Kidney (tissue), 14 donors: ENCODE measurements around the gene PTPRG. TPM values are rescaled to one million over a fixed set of nuclear protein-coding genes. Genes with fewer than 3 reads are reported as not detected.

Experiments used
- DNase-seq, 5 donors: peaks; one replicate each; pipeline ENCODE4 v3.0.0-alpha.2; 2013 to 2020
- FAIRE-seq: peaks from 2 replicates; lab custom pipeline; 2012; peaks lifted over from hg19 to GRCh38; lab: Jason Lieb, UNC
- H3K27ac ChIP-seq, 2 donors: one replicate each; pipeline ENCODE4 v1.7.0; 2013; ENCODE audit warnings: low read depth in 2 of 2, low read length in 2 of 2, inconsistent platforms in 1 of 2
- H3K27me3 ChIP-seq: one replicate; pipeline ENCODE4 v1.7.1; 2013; ENCODE audit warnings: low read length, inconsistent platforms; ENCODE audit not compliant: control insufficient read depth, insufficient read depth
- H3K36me3 ChIP-seq, 3 donors: one replicate each; pipeline versions ENCODE4 v1.7.0 to v1.7.1; 2013; ENCODE audit warnings: low read length in 3 of 3, control low read depth in 1 of 3, inconsistent platforms in 1 of 3; ENCODE audit not compliant: insufficient read depth in 3 of 3, control insufficient read depth in 2 of 3
- H3K4me1 ChIP-seq, 3 donors: one replicate each; pipeline versions ENCODE4 v1.7.0 to v1.7.1; 2013; ENCODE audit warnings: low read length in 3 of 3, inconsistent platforms in 1 of 3, low read depth in 1 of 3; ENCODE audit not compliant: control insufficient read depth in 2 of 3, insufficient read depth in 2 of 3
- H3K4me3 ChIP-seq, 3 donors: one replicate each; pipeline versions ENCODE4 v1.7.0 to v1.8.1; 2013; ENCODE audit warnings: low read length in 3 of 3, control low read depth in 1 of 3, inconsistent platforms in 1 of 3
- H3K9ac ChIP-seq, 3 donors: one replicate each; pipeline versions ENCODE4 v1.7.0 to v1.7.1; 2013; ENCODE audit warnings: low read length in 3 of 3, control low read depth in 1 of 3, inconsistent platforms in 1 of 3
- H3K9me3 ChIP-seq, 3 donors: one replicate each; pipeline versions ENCODE4 v1.7.0 to v1.7.1; 2013; ENCODE audit warnings: low read length in 3 of 3, control low read depth in 1 of 3, inconsistent platforms in 1 of 3; ENCODE audit not compliant: control insufficient read depth in 2 of 3, insufficient read depth in 1 of 3
- CTCF ChIP-seq: IDR thresholded peaks from 3 replicates; pipeline ENCODE4 v1.5.1; 2012; ENCODE audit warnings: mild to moderate bottlenecking, moderate library complexity, borderline replicate concordance; ENCODE audit not compliant: insufficient read depth; ENCODE audit errors: extremely low read depth
- intact Hi-C: fragments of 100-400 bp; cut with DNase I; formaldehyde crosslinking; loops from one replicate; pipeline ENCODE4 v1.11.1; 2022
- polyA plus RNA-seq: library from polyadenylated mRNA; stranded (reverse); fragments of 350-450 nt; fragmentation: Illumina TruSeq; extraction: RNeasy Lipid Tissue Mini Kit (QIAGEN cat#74804); gene quantifications from one replicate; pipeline ENCODE4 v1.2.3, GENCODE V29; 2014; ENCODE audit warnings: low read depth, low replicate concordance; ENCODE audit not compliant: insufficient read depth
- total RNA-seq: library from RNA; stranded (reverse); fragmentation: NEBNext Ultra II Directional; extraction: Animal tissue kit (Norgen Biotek cat#: 25700); gene quantifications from one replicate; pipeline ENCODE4 v1.2.1, GENCODE V29; 2021
- donor health status: control.
- donor health status: control.
- donor health status: control.
- donor health status: control.
- donor health status: control.
- donor health status: DM: yes; HTN: yes; CAD: no.
- donor health status: Normal renal cell carcinoma (clear cell type).

PTPRG gene
- total and polyA plus RNA-seq, 2 donors from 2014 or later: 9.2 to 154 TPM

GRCh38 chr3:61665987-61666386 is 104.6 kb downstream of the PTPRG start:
- no peaks in the 10 kb centered on the region for H3K36me3 ChIP-seq
- no peak for DNase-seq
- H3K9me3 ChIP-seq: no peaks in the 10 kb centered on the region
- H3K4me1 ChIP-seq: peaks cover 0 to 3% (median 0%) of the 10 kb centered on the region in 3 donors
- no peak overlapping the region for H3K27ac ChIP-seq
- FAIRE-seq: no peak
- H3K4me3 ChIP-seq: no peak overlapping the region
- intact Hi-C loops: no loop called here
- H3K27me3 ChIP-seq: no peaks in the 10 kb centered on the region
- no peak overlapping the region for H3K9ac ChIP-seq
- TF ChIP-seq CTCF: no peak

- H3K27ac ChIP-seq: no peak overlapping the region
- H3K4me1 ChIP-seq: peaks cover 0 to 3% (median 0%) of the 10 kb centered on the region in 3 donors
- no peak for TF ChIP-seq CTCF
- DNase-seq (no peak), FAIRE-seq (no peak)
- no peaks in the 10 kb centered on the region for H3K27me3 ChIP-seq
- no peaks in the 10 kb centered on the region for H3K36me3 ChIP-seq
- intact Hi-C loops: no loop called here
- H3K9me3 ChIP-seq: no peaks in the 10 kb centered on the region
- no peak overlapping the region for H3K4me3 ChIP-seq
- H3K9ac ChIP-seq: no peak overlapping the region
Measured at GRCh38 chr3:61666615-61667330, 105.4 kb downstream of the PTPRG start.

GRCh38 chr3:61667383-61667782 is 106.0 kb downstream of the PTPRG start:
- Histone ChIP-seq H3K9ac (no peak overlapping the region), H3K4me1 (peaks cover 0 to 3% (median 0%) of the 10 kb centered on the region in 3 donors), H3K27ac (no peak overlapping the region), H3K4me3 (no peak overlapping the region), H3K9me3 (no peaks in the 10 kb centered on the region), H3K27me3 (no peaks in the 10 kb centered on the region), H3K36me3 (no peaks in the 10 kb centered on the region)
- no peak for DNase-seq
- intact Hi-C loops: no loop called here
- no peak for FAIRE-seq
- no peak for TF ChIP-seq CTCF
